OCI-LY1 (cell line): ENCODE data around the gene RPF1.

Source experiments
- CTCF ChIP-seq: fragments of 200-600 bp; sonication (generic), shearing (Covaris generic); IDR thresholded peaks from 2 replicates; pipeline ENCODE4 v1.5.1; 2017; ENCODE audit warnings: mild to moderate bottlenecking, antibody characterized with exemption, low read length, moderate library complexity, mixed read lengths
- EZH2 ChIP-seq: fragments of 200-600 bp; sonication (generic), shearing (Covaris generic); IDR thresholded peaks from 2 replicates; pipeline ENCODE4 v1.8.0; 2017; ENCODE audit warnings: borderline replicate concordance, mixed run types, mild to moderate bottlenecking, antibody characterized with exemption, low read length, moderate library complexity, mixed read lengths

- no peak for TF ChIP-seq EZH2
- no peak for TF ChIP-seq CTCF
Observed at GRCh38 chr1:84510668-84511067, 31.6 kb downstream of the RPF1 start.
